PC-3 (cell line): ENCODE measurements around the gene PAX5.

ENCODE experiments used
- EZH2 ChIP-seq: fragments of 300-600 bp; sonication (generic); IDR thresholded peaks from one replicate; pipeline ENCODE4 v1.6.1; 2017; ENCODE audit warnings: antibody characterized with exemption, mild to moderate bottlenecking, low read length; ENCODE audit not compliant: unreplicated experiment
- TF ChIP-seq, protein P1 (sequence below): fragments of 300-600 bp; sonication (generic); conservative IDR thresholded peaks from 2 replicates; pipeline ENCODE4 v1.5.1; 2017; ENCODE audit warnings: antibody characterized with exemption, low read depth, mild to moderate bottlenecking, low read length

DNA sequence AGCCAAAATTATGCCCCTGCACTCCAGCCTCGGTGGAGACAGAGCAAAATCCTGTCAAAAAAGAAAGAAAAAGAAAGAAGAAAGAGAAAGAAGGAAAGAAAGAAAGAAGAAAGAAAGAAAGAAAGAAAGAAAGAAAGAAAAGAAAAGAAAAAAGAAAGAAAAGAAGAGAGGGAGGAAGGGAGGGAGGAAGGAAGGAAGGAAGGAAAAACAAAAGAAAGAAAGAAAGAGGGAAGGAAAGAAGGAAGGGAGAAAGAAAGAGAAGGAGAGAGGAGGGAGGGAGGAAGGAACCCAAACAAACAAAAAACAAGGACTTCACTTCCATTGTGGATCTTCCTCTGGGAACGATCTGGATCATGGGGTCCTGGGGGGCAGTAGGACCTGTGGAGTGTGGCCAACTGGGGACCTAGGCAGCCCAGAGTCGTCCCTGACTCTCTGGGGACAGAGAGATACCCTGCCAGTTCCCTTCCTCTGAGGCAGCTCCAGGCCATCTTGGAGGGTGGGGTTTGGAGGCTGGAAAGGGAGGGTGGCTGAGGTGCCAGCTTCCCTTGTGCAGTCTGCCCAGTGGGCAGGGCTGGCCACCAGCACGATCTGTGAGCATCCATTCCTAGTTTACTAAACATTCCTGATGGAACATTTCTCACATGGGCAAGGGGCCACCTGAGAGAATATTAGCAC lies 216.8 kb downstream of the PAX5 start:
- TF ChIP-seq, protein P1, sequence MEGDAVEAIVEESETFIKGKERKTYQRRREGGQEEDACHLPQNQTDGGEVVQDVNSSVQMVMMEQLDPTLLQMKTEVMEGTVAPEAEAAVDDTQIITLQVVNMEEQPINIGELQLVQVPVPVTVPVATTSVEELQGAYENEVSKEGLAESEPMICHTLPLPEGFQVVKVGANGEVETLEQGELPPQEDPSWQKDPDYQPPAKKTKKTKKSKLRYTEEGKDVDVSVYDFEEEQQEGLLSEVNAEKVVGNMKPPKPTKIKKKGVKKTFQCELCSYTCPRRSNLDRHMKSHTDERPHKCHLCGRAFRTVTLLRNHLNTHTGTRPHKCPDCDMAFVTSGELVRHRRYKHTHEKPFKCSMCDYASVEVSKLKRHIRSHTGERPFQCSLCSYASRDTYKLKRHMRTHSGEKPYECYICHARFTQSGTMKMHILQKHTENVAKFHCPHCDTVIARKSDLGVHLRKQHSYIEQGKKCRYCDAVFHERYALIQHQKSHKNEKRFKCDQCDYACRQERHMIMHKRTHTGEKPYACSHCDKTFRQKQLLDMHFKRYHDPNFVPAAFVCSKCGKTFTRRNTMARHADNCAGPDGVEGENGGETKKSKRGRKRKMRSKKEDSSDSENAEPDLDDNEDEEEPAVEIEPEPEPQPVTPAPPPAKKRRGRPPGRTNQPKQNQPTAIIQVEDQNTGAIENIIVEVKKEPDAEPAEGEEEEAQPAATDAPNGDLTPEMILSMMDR, result no peak
- no peak for TF ChIP-seq EZH2
